Endothelial cell of umbilical vein (primary cell): ENCODE data around the gene MED26. TPM values are rescaled to one million over a fixed set of nuclear protein-coding genes. Genes with fewer than 3 reads are reported as not detected.

Experiments used
- BruUV-seq: library from RNA; stranded (reverse); fragments of 400-500 nt; replicated peaks from 2 replicates; lab custom pipeline; 2021; lab: Mats Ljungman, UMichigan
- CTCF ChIA-PET: fragments of 300-600, 350-600 bp; sonication (Branson Sonifier 250); formaldehyde crosslinking; loops from one replicate; lab custom pipeline; 2021; ENCODE audit warnings: antibody characterized with exemption, inconsistent platforms; lab: Charles Lee
- POLR2A ChIA-PET: fragments of 300-600, 350-600 bp; sonication (Branson Sonifier 250); formaldehyde crosslinking; loops from one replicate; lab custom pipeline; 2021; ENCODE audit warnings: antibody characterized with exemption, inconsistent platforms; lab: Charles Lee
- DNase-seq: peaks from one replicate; pipeline ENCODE4 v3.0.0-alpha.2; 2011; ENCODE audit warnings: low read depth, low spot score
- FAIRE-seq: peaks from 2 replicates; lab custom pipeline; 2011; peaks lifted over from hg19 to GRCh38; lab: Jason Lieb, UNC
- H2AFZ ChIP-seq: 2 replicates; pipeline ENCODE4 v1.6.0; 2012; ENCODE audit warnings: low read depth, low read length, control low read depth, inconsistent platforms
- H3K27ac ChIP-seq: 2 replicates; pipeline ENCODE4 v1.5.1; 2011; ENCODE audit warnings: low read depth, mild to moderate bottlenecking, control low read depth, low read length, moderate library complexity; ENCODE audit not compliant: insufficient read depth
- H3K27me3 ChIP-seq, 2 experiments: 2 replicates each; pipeline versions ENCODE4 v1.6.0 to v1.6.1; 2011; ENCODE audit warnings: low read length in 2 of 2, mixed read lengths in 1 of 2; ENCODE audit not compliant: control insufficient read depth in 2 of 2, insufficient read depth in 2 of 2
- H3K36me3 ChIP-seq, 2 experiments: 2 replicates in 1 of 2; 3 replicates in 1 of 2; pipeline ENCODE4 v1.5.1; 2011; ENCODE audit warnings: low read length in 2 of 2, mild to moderate bottlenecking in 1 of 2, moderate library complexity in 1 of 2; ENCODE audit not compliant: control insufficient read depth in 2 of 2, insufficient read depth in 2 of 2; ENCODE audit errors: extremely low read depth in 1 of 2
- H3K4me1 ChIP-seq: 3 replicates; pipeline ENCODE4 v1.5.1; 2011; ENCODE audit warnings: mild to moderate bottlenecking, low read length; ENCODE audit not compliant: control insufficient read depth, insufficient read depth; ENCODE audit errors: extremely low read depth
- H3K4me2 ChIP-seq: 2 replicates; pipeline ENCODE4 v1.6.1; 2011; ENCODE audit warnings: low read length, control low read depth, mixed read lengths; ENCODE audit not compliant: insufficient read depth
- H3K4me3 ChIP-seq, 3 experiments: fragments of 200-600 bp in 1 of 3; sonication (generic), shearing (Covaris generic) in 1 of 3; replicated peaks in 1 of 3; 2 replicates each; pipeline ENCODE4 v1.5.1; 2011 to 2016; ENCODE audit warnings: control low read depth in 3 of 3, low read length in 3 of 3, mild to moderate bottlenecking in 2 of 3, inconsistent platforms in 1 of 3, low read depth in 1 of 3, moderate library complexity in 1 of 3; ENCODE audit not compliant: insufficient read depth in 1 of 3
- H3K79me2 ChIP-seq: 2 replicates; pipeline ENCODE4 v1.6.0; 2012; ENCODE audit warnings: low read length, inconsistent platforms; ENCODE audit not compliant: control insufficient read depth, insufficient read depth
- H3K9ac ChIP-seq: replicated peaks from 2 replicates; pipeline ENCODE3; 2011; ENCODE audit warnings: low read length, control low read depth; ENCODE audit not compliant: insufficient read depth; ENCODE audit errors: extremely low read depth
- H3K9me1 ChIP-seq: replicated peaks from 3 replicates; pipeline ENCODE4 v1.6.0; 2011; ENCODE audit warnings: mild to moderate bottlenecking, low read length; ENCODE audit not compliant: control insufficient read depth, insufficient read depth; ENCODE audit errors: extremely low read depth
- H3K9me3 ChIP-seq: replicated peaks from 2 replicates; pipeline ENCODE4 v1.5.1; 2012; ENCODE audit warnings: low read length, inconsistent platforms; ENCODE audit not compliant: control insufficient read depth, insufficient read depth
- H4K20me1 ChIP-seq: replicated peaks from 2 replicates; pipeline ENCODE3; 2011; ENCODE audit warnings: mild to moderate bottlenecking, low read length; ENCODE audit not compliant: control insufficient read depth, insufficient read depth; ENCODE audit errors: extremely low read depth
- CTCF ChIP-seq, 2 donors: IDR thresholded peaks; 1 replicate in 1 of 2; 2 replicates in 1 of 2; pipeline ENCODE4 v1.5.1; 2011; ENCODE audit warnings: low read length in 2 of 2, mild to moderate bottlenecking in 2 of 2, moderate library complexity in 2 of 2, control low read depth in 1 of 2, inconsistent platforms in 1 of 2, low read depth in 1 of 2; ENCODE audit not compliant: insufficient read depth in 1 of 2; ENCODE audit errors: extremely low read depth in 1 of 2
- EZH2 ChIP-seq: IDR thresholded peaks from 2 replicates; pipeline ENCODE4 v1.6.1; 2012; ENCODE audit warnings: borderline replicate concordance, low read depth, mild to moderate bottlenecking, moderate library complexity, low read length, inconsistent platforms; ENCODE audit not compliant: severe bottlenecking
- FOS ChIP-seq: IDR thresholded peaks from 2 replicates; pipeline ENCODE4 v1.6.1; 2011; ENCODE audit warnings: mild to moderate bottlenecking, low read length, moderate library complexity, borderline replicate concordance; ENCODE audit not compliant: insufficient read depth
- GATA2 ChIP-seq: IDR thresholded peaks from 2 replicates; pipeline ENCODE4 v1.7.0; 2011; ENCODE audit warnings: low read depth, mild to moderate bottlenecking, moderate library complexity, mixed read lengths, low read length; ENCODE audit not compliant: insufficient read length, insufficient read depth
- JUN ChIP-seq: IDR thresholded peaks from 2 replicates; pipeline ENCODE4 v1.6.1; 2011; ENCODE audit warnings: borderline replicate concordance, low read depth; ENCODE audit not compliant: insufficient read length, insufficient read depth
- MAX ChIP-seq: IDR thresholded peaks from 2 replicates; pipeline ENCODE4 v1.6.1; 2011; ENCODE audit not compliant: insufficient read depth, insufficient read length
- MYC ChIP-seq: IDR thresholded peaks from one replicate; pipeline ENCODE4 v1.6.1; 2011; ENCODE audit warnings: mild to moderate bottlenecking, low read depth, low read length
- POLR2A ChIP-seq: IDR thresholded peaks from 2 replicates; pipeline ENCODE4 v1.6.1; 2012; ENCODE audit warnings: low read depth, mild to moderate bottlenecking, control low read depth, low read length
- POLR2AphosphoS5 ChIP-seq: IDR thresholded peaks from 2 replicates; pipeline ENCODE4 v1.6.1; 2012; ENCODE audit warnings: low read depth, mild to moderate bottlenecking, control low read depth, low read length, moderate library complexity; ENCODE audit not compliant: insufficient read depth
- dilution Hi-C: fragments of 300-500 bp; cut with MboI; formaldehyde crosslinking; loops from one replicate; pipeline ENCODE4 v1.15.0; 2019; ENCODE audit warnings: low sequenced_read_pairs; ENCODE audit not compliant: extremely low pct_ligation_motif_present
- intact Hi-C: fragments of 100-400 bp; cut with micrococcal nuclease; formaldehyde crosslinking; loops from one replicate; pipeline ENCODE4 v1.10.0; 2022
- polyA plus RNA-seq, 4 experiments: library from polyadenylated mRNA; depleted of rRNA in 3 of 4; stranded (reverse) in 3 of 4; unstranded in 1 of 4; fragments of >200 nt; gene quantifications; 2 replicates each; pipeline versions ENCODE4 v1.2.1 to v1.2.3, GENCODE V29; 2011 to 2012; ENCODE audit warnings: missing spikeins in 1 of 4
- small RNA-seq: library from RNA; depleted of rRNA; stranded (forward); fragments of <200 nt; gene quantifications from one replicate; pipeline ENCODE3, GENCODE V24; 2012; ENCODE audit warnings: low replicate concordance, low read depth; ENCODE audit not compliant: insufficient read depth, insufficient read length
- total RNA-seq: library from RNA; stranded (reverse); gene quantifications from 2 replicates; pipeline ENCODE4 v1.2.3, GENCODE V29; 2021

The MED26 gene
- total and polyA plus RNA-seq, 2 donors (not counting 3 experiments of a cell fraction or from before 2014, with no cell fraction given), result 5.6 to 13.4 TPM

GRCh38 chr19:16524991-16525734, 102.8 kb downstream of the MED26 start:
- ChIA-PET CTCF (interaction anchor here (0.6 kb wide), 1 partner anchor 114 kb away, joined by 3 read pairs; no protein-coding TSS in a partner anchor), POLR2A (interaction anchor here (0.7 kb wide), 1 partner anchor 65 kb away, joined by 3 read pairs; no protein-coding TSS in a partner anchor)
- no peak for FAIRE-seq
- no TSS peak for BruUV-seq
- no peak for DNase-seq
- intact Hi-C loops, result loop anchor here (5.0 kb wide), 1 partner anchor 102 kb away; the partner anchor contains the start of gene MED26
- H3K9ac ChIP-seq, result no peak overlapping the region
- no peak overlapping the region for H2AFZ ChIP-seq
- no peaks in the 10 kb centered on the region for H3K27me3 ChIP-seq
- no peaks in the 10 kb centered on the region for H3K9me1 ChIP-seq
- H3K4me3 ChIP-seq, result no peak overlapping the region
- dilution Hi-C loops, result no loop called here
- H3K36me3 ChIP-seq, result peaks cover 30 to 72% of the 10 kb centered on the region in 2 experiments
- no peak overlapping the region for H3K4me2 ChIP-seq
- no peaks in the 10 kb centered on the region for H3K4me1 ChIP-seq
- no peak overlapping the region for H3K27ac ChIP-seq
- no peaks in the 10 kb centered on the region for H4K20me1 ChIP-seq
- no peaks in the 10 kb centered on the region for H3K9me3 ChIP-seq
- TF ChIP-seq MAX (no peak), JUN (no peak), POLR2AphosphoS5 (no peak), CTCF (IDR thresholded peaks at IDR 0.05; ENCODE audit: extremely low read depth in 1 of 2, insufficient read depth in 1 of 2, low read depth in 1 of 2, low read length in 2 of 2) (no peak), FOS (no peak), POLR2A (no peak), MYC (no peak), EZH2 (no peak), GATA2 (no peak)
- no peaks in the 10 kb centered on the region for H3K79me2 ChIP-seq

Small RNAs within 50 kb of the gene (small RNA-seq; reads per million reads assigned to genes)
- not detected for gene RN7SL146P

Other genes with a start within 250 kb of the MED26 start
- gene EPS15L1, start 156.2 kb downstream of the MED26 start, total RNA-seq, result 31.2 and 38.8 TPM in 2 replicates
- gene EPS15L1, start 156.2 kb downstream of the MED26 start, polyA plus RNA-seq, result 14.5 and 16.5 TPM in 2 replicates
- gene CALR3, start 132.0 kb downstream of the MED26 start, total RNA-seq, result not detected in 2 replicates
- not detected in 2 replicates for gene CALR3, start 132.0 kb downstream of the MED26 start, polyA plus RNA-seq
- 4.3 and 4.8 TPM in 2 replicates for gene C19orf44, start 131.8 kb downstream of the MED26 start, total RNA-seq
- gene C19orf44, start 131.8 kb downstream of the MED26 start, polyA plus RNA-seq, result 2.8 and 3.5 TPM in 2 replicates
- 53.9 and 54.5 TPM in 2 replicates for gene CHERP, start 85.8 kb downstream of the MED26 start, total RNA-seq
- gene CHERP, start 85.8 kb downstream of the MED26 start, polyA plus RNA-seq, result 8.9 and 10.6 TPM in 2 replicates
- gene SLC35E1, start 55.8 kb downstream of the MED26 start, total RNA-seq, result 30.4 and 37.5 TPM in 2 replicates
- 36.0 and 50.1 TPM in 2 replicates for gene SLC35E1, start 55.8 kb downstream of the MED26 start, polyA plus RNA-seq
- gene SMIM7, start 31.9 kb upstream of the MED26 start, total RNA-seq, result 45.7 and 51.1 TPM in 2 replicates
- gene SMIM7, start 31.9 kb upstream of the MED26 start, polyA plus RNA-seq, result 53.7 and 62.0 TPM in 2 replicates
- 1.6 and 2.2 TPM in 2 replicates for gene TMEM38A, start 32.9 kb upstream of the MED26 start, total RNA-seq
- gene TMEM38A, start 32.9 kb upstream of the MED26 start, polyA plus RNA-seq, result 1.6 and 2.0 TPM in 2 replicates
- gene NWD1, start 91.6 kb upstream of the MED26 start, total RNA-seq, result not detected in 2 replicates
- not detected in 2 replicates for gene NWD1, start 91.6 kb upstream of the MED26 start, polyA plus RNA-seq
- gene SIN3B, start 201.2 kb upstream of the MED26 start, total RNA-seq, result 69.2 and 75.0 TPM in 2 replicates
- 42.8 and 46.2 TPM in 2 replicates for gene SIN3B, start 201.2 kb upstream of the MED26 start, polyA plus RNA-seq